ENCODE results near the gene GLIPR1L2.
"Not testable (repeated sequence)": the region's sequence is repeated elsewhere in the genome, so short reads cannot be mapped to it uniquely, and the experiment has no call there.

Gene GLIPR1L2

GRCh38 chr12:75437564-75437963 lies 46.7 kb downstream of the GLIPR1L2 start:
- peak; percentile 5 for DNase-seq (ENCODE audit: low read depth)

GRCh38 chr12:75438059-75438754 lies 47.3 kb downstream of the GLIPR1L2 start:
- no peak for DNase-seq (ENCODE audit: low read depth)

GRCh38 chr12:75439048-75439447 lies 48.2 kb downstream of the GLIPR1L2 start:
- no peak for DNase-seq (ENCODE audit: low read depth)

GRCh38 chr12:75439930-75440329 lies 49.0 kb downstream of the GLIPR1L2 start:
- DNase-seq (ENCODE audit: low read depth), result no peak

GRCh38 chr12:75441687-75442449 lies 51.0 kb downstream of the GLIPR1L2 start:
- DNase-seq (ENCODE audit: low read depth), result not testable (repeated sequence)

- not testable (repeated sequence) for DNase-seq (ENCODE audit: low read depth)
Observed at GRCh38 chr12:75442454-75442853, 51.6 kb downstream of the GLIPR1L2 start.

- no peak for DNase-seq (ENCODE audit: low read depth)
Observed at GRCh38 chr12:75443709-75444108, 52.8 kb downstream of the GLIPR1L2 start.

- no peak for DNase-seq (ENCODE audit: low read depth)
Observed at GRCh38 chr12:75444429-75445136, 53.7 kb downstream of the GLIPR1L2 start.

GRCh38 chr12:75445137-75445507 lies 54.2 kb downstream of the GLIPR1L2 start:
- not testable (repeated sequence) for DNase-seq (ENCODE audit: low read depth)

GRCh38 chr12:75446857-75447256 lies 56.0 kb downstream of the GLIPR1L2 start:
- no peak for DNase-seq (ENCODE audit: low read depth)

- no peak for DNase-seq (ENCODE audit: low read depth)
Observed at GRCh38 chr12:75447691-75448393, 57.0 kb downstream of the GLIPR1L2 start.

GRCh38 chr12:75452675-75453330 lies 61.9 kb downstream of the GLIPR1L2 start:
- DNase-seq (ENCODE audit: low read depth), result no peak

- DNase-seq (ENCODE audit: low read depth), result no peak
Observed at GRCh38 chr12:75455839-75456238, 65.0 kb downstream of the GLIPR1L2 start.

GRCh38 chr12:75457191-75457590 lies 66.3 kb downstream of the GLIPR1L2 start:
- no peak for DNase-seq (ENCODE audit: low read depth)

- not testable (repeated sequence) for DNase-seq (ENCODE audit: low read depth)
Observed at GRCh38 chr12:75457866-75458265, 67.0 kb downstream of the GLIPR1L2 start.

GRCh38 chr12:75459755-75460154 lies 68.9 kb downstream of the GLIPR1L2 start:
- DNase-seq (ENCODE audit: low read depth), result no peak

- DNase-seq (ENCODE audit: low read depth), result no peak
Observed at GRCh38 chr12:75460204-75460603, 69.3 kb downstream of the GLIPR1L2 start.

- DNase-seq (ENCODE audit: low read depth), result no peak
Observed at GRCh38 chr12:75471902-75472890, 81.3 kb downstream of the GLIPR1L2 start.

- no peak for DNase-seq (ENCODE audit: low read depth)
Observed at GRCh38 chr12:75474116-75474515, 83.2 kb downstream of the GLIPR1L2 start.

- no peak for DNase-seq (ENCODE audit: low read depth)
Observed at GRCh38 chr12:75476071-75476470, 85.2 kb downstream of the GLIPR1L2 start.

Measured in CMK (cell line).